ENCODE data around the gene RPS6KA2.
A peak's percentile ranks its signal among the peaks of the same experiment; 100 is the strongest.

The RPS6KA2 gene

GRCh38 chr6:166423051-166423745, 203.9 kb downstream of the RPS6KA2 start:
- TF ChIP-seq CTCF (IDR thresholded peaks at IDR 0.05; ENCODE audit: low read length, missing control alignments): no peak
- no peak overlapping the region for H3K4me3 ChIP-seq (replicated peaks; ENCODE audit: low read depth, low read length)
- DNase-seq (ENCODE audit: low read depth): no peak

GRCh38 chr6:166422201-166422940, 204.7 kb downstream of the RPS6KA2 start:
- no peak for DNase-seq (ENCODE audit: low read depth)
- no peak overlapping the region for H3K4me3 ChIP-seq (replicated peaks; ENCODE audit: low read depth, low read length)
- no peak for TF ChIP-seq CTCF (IDR thresholded peaks at IDR 0.05; ENCODE audit: low read length, missing control alignments)

GRCh38 chr6:166420351-166420750, 206.7 kb downstream of the RPS6KA2 start:
- DNase-seq (ENCODE audit: low read depth): peak; percentile 49
- TF ChIP-seq CTCF (IDR thresholded peaks at IDR 0.05; ENCODE audit: low read length, missing control alignments): peak; percentile 2
- no peak overlapping the region for H3K4me3 ChIP-seq (replicated peaks; ENCODE audit: low read depth, low read length)

- no peak for TF ChIP-seq CTCF (IDR thresholded peaks at IDR 0.05; ENCODE audit: low read length, missing control alignments)
- no peak overlapping the region for H3K4me3 ChIP-seq (replicated peaks; ENCODE audit: low read depth, low read length)
- DNase-seq (ENCODE audit: low read depth): no peak
Measured at GRCh38 chr6:166419717-166420116, 207.3 kb downstream of the RPS6KA2 start.

- no peak for DNase-seq (ENCODE audit: low read depth)
- no peak overlapping the region for H3K4me3 ChIP-seq (replicated peaks; ENCODE audit: low read depth, low read length)
- no peak for TF ChIP-seq CTCF (IDR thresholded peaks at IDR 0.05; ENCODE audit: low read length, missing control alignments)
Measured at GRCh38 chr6:166419286-166419685, 207.8 kb downstream of the RPS6KA2 start.

DNA sequence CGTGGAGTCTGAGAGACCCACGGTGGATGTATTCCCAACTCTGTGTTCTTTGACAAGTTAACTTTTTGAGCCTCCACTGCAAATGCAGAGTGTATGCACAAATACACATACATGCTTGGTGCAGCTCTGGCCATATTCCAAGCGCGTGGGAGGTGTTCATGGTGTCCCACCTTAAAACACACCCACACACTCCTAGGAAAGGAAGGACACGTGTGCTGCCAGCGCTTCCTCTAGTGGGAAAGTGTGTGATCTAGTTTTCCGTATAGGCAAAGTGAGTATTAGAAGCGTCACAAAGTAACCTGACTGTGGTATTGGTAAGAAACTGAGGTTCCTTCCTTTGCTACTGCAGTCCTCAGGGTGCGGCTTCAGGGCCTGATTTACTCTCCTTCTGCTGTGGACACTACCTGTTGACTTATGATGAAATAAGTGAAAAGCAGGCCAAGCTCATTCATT, 208.3 kb downstream of the RPS6KA2 start:
- no peak for TF ChIP-seq CTCF (IDR thresholded peaks at IDR 0.05; ENCODE audit: low read length, missing control alignments)
- H3K4me3 ChIP-seq (replicated peaks; ENCODE audit: low read depth, low read length): no peak overlapping the region
- DNase-seq (ENCODE audit: low read depth): no peak
